ENCODE results near the gene SLC41A2. TPM values are rescaled to one million over a fixed set of nuclear protein-coding genes. Genes with fewer than 3 reads are reported as not detected.

Gene SLC41A2
- polyA plus RNA-seq, 3 donors = 0.08 to 0.27 TPM; not detected in 1

- Histone ChIP-seq H3K27me3 (ENCODE audit: control insufficient read depth in 2 of 2, insufficient read depth in 2 of 2, low read length in 2 of 2) (no peaks in the 10 kb centered on the region), H4K20me1 (ENCODE audit: insufficient read depth, low read length) (no peaks in the 10 kb centered on the region), H3K4me2 (replicated peaks; ENCODE audit: extremely low read depth, low read length, poor library complexity, severe bottlenecking) (no peak overlapping the region), H2AFZ (ENCODE audit: insufficient read depth, low read depth, low read length, poor library complexity, severe bottlenecking) (no peak overlapping the region), H3K79me2 (ENCODE audit: insufficient read depth, low read length) (no peaks in the 10 kb centered on the region), H3K36me3 (replicated peaks in 1 of 2; ENCODE audit: control insufficient read depth in 1 of 2, insufficient read depth in 2 of 2, low read length in 2 of 2) (peaks cover 25 to 70% of the 10 kb centered on the region in 2 donors), H3K9me3 (replicated peaks in 1 of 2; ENCODE audit: control insufficient read depth in 1 of 2, insufficient read depth in 1 of 2, low read length in 2 of 2) (no peaks in the 10 kb centered on the region), H3K27ac (ENCODE audit: low read depth in 1 of 2, low read length in 2 of 2) (no peak overlapping the region), H3K4me3 (replicated peaks in 1 of 3; ENCODE audit: low read depth in 2 of 3, low read length in 3 of 3) (no peak overlapping the region), H3K4me1 (ENCODE audit: control insufficient read depth in 1 of 2, insufficient read depth in 2 of 2, low read length in 2 of 2) (peaks cover 33 to 36% of the 10 kb centered on the region in 2 donors), H3K9ac (ENCODE audit: insufficient read depth, low read length, poor library complexity, severe bottlenecking) (no peak overlapping the region)
- H3K36me3 Mint-ChIP-seq = peaks cover 73 to 85% of the 10 kb centered on the region in 2 donors
- H3K27ac Mint-ChIP-seq = no peak overlapping the region
- peaks cover 35% of the 10 kb centered on the region for H3K4me1 Mint-ChIP-seq
- no peak for DNase-seq
- WGBS (ENCODE audit: insufficient coverage) = 89% methylated on average over 7 of the region's 7 CpGs
- no peak for TF ChIP-seq CTCF (IDR thresholded peaks at IDR 0.05)
- no peaks in the 10 kb centered on the region for H3K27me3 Mint-ChIP-seq (ENCODE audit: low read depth in 3 of 3)
- H3K4me3 Mint-ChIP-seq = no peak overlapping the region
- peaks cover 0 to 2% (median 0%) of the 10 kb centered on the region in 7 donors for H3K9me3 Mint-ChIP-seq
- intact Hi-C loops (cut with micrococcal nuclease) = no loop called here
These were observed 41.2 kb upstream of the SLC41A2 start for GRCh38 chr12:104999347-104999685.

GRCh38 chr12:104998423-104999346 lies 40.6 kb upstream of the SLC41A2 start:
- Mint-ChIP-seq H3K27ac (peak overlapping the region in 5 of 7 donors; percentile 27 to 65 (median 55)), H3K36me3 (peaks cover 70 to 79% of the 10 kb centered on the region in 2 donors), H3K9me3 (peaks cover 0 to 2% (median 0%) of the 10 kb centered on the region in 7 donors), H3K4me3 (no peak overlapping the region), H3K27me3 (ENCODE audit: low read depth in 3 of 3) (no peaks in the 10 kb centered on the region), H3K4me1 (peaks cover 41% of the 10 kb centered on the region)
- Histone ChIP-seq H2AFZ (ENCODE audit: insufficient read depth, low read depth, low read length, poor library complexity, severe bottlenecking) (peak overlapping the region; percentile 11), H3K27me3 (ENCODE audit: control insufficient read depth in 2 of 2, insufficient read depth in 2 of 2, low read length in 2 of 2) (no peaks in the 10 kb centered on the region), H3K27ac (ENCODE audit: low read depth in 1 of 2, low read length in 2 of 2) (peak overlapping the region in 1 of 2 donors; percentile 62), H3K9me3 (replicated peaks in 1 of 2; ENCODE audit: control insufficient read depth in 1 of 2, insufficient read depth in 1 of 2, low read length in 2 of 2) (no peaks in the 10 kb centered on the region), H3K4me1 (ENCODE audit: control insufficient read depth in 1 of 2, insufficient read depth in 2 of 2, low read length in 2 of 2) (peaks cover 40 to 42% of the 10 kb centered on the region in 2 donors), H4K20me1 (ENCODE audit: insufficient read depth, low read length) (no peaks in the 10 kb centered on the region), H3K4me3 (replicated peaks in 1 of 3; ENCODE audit: low read depth in 2 of 3, low read length in 3 of 3) (peak overlapping the region in 1 of 3 experiments; percentile 54), H3K4me2 (replicated peaks; ENCODE audit: extremely low read depth, low read length, poor library complexity, severe bottlenecking) (peak overlapping the region; percentile 52), H3K36me3 (replicated peaks in 1 of 2; ENCODE audit: control insufficient read depth in 1 of 2, insufficient read depth in 2 of 2, low read length in 2 of 2) (peaks cover 24 to 67% of the 10 kb centered on the region in 2 donors), H3K9ac (ENCODE audit: insufficient read depth, low read length, poor library complexity, severe bottlenecking) (no peak overlapping the region), H3K79me2 (ENCODE audit: insufficient read depth, low read length) (no peaks in the 10 kb centered on the region)
- 91% methylated on average over 15 of the region's 15 CpGs for WGBS (ENCODE audit: insufficient coverage)
- no peak for DNase-seq
- intact Hi-C loops (cut with micrococcal nuclease) = no loop called here
- TF ChIP-seq CTCF (IDR thresholded peaks at IDR 0.05) = no peak
